Breast epithelium (tissue), 4 donors: ENCODE data around the gene ATP1B1. TPM values are rescaled to one million over a fixed set of nuclear protein-coding genes. Genes with fewer than 3 reads are reported as not detected.

Experiments
- DNase-seq, 2 donors: peaks; one replicate each; pipeline ENCODE4 v3.0.0-alpha.2; 2019; ENCODE audit warnings: low spot score in 2 of 2
- H3K27ac ChIP-seq, 2 donors: fragments of 200-600 bp; sonication (generic) in 1 of 2; one replicate each; pipeline ENCODE4 v1.5.1; 2016 to 2019; ENCODE audit warnings: mild to moderate bottlenecking in 1 of 2
- H3K27me3 ChIP-seq, 2 donors: fragments of 200-600 bp; sonication (generic) in 1 of 2; one replicate each; pipeline versions ENCODE4 v1.5.1 to v1.6.0; 2017 to 2019; ENCODE audit warnings: control low read depth in 1 of 2, mild to moderate bottlenecking in 1 of 2
- H3K36me3 ChIP-seq: fragments of 200-600 bp; one replicate; pipeline ENCODE4 v1.5.1; 2019
- H3K4me1 ChIP-seq, 2 donors: fragments of 200-600 bp; sonication (generic); one replicate each; pipeline ENCODE4 v1.5.1; 2016 to 2019; ENCODE audit warnings: control low read depth in 1 of 2
- H3K4me3 ChIP-seq, 3 donors: fragments of 200-600 bp; sonication (generic); 1 replicate in 2 of 3; 2 replicates in 1 of 3; pipeline ENCODE4 v1.5.1; 2016 to 2019; ENCODE audit warnings: mild to moderate bottlenecking in 3 of 3, moderate library complexity in 2 of 3
- H3K9me3 ChIP-seq, 2 donors: fragments of 200-600 bp; sonication (generic) in 1 of 2; one replicate each; pipeline ENCODE4 v1.5.1; 2016 to 2019; ENCODE audit warnings: control low read depth in 1 of 2
- CTCF ChIP-seq, 3 donors: fragments of 450-650 bp; IDR thresholded peaks; one replicate each; pipeline ENCODE4 v1.5.1; 2016 to 2017; ENCODE audit warnings: antibody characterized with exemption in 3 of 3, mild to moderate bottlenecking in 3 of 3, moderate library complexity in 3 of 3
- POLR2A ChIP-seq: fragments of 450-650 bp; IDR thresholded peaks from one replicate; pipeline ENCODE4 v1.6.1; 2016; ENCODE audit warnings: antibody characterized with exemption, mild to moderate bottlenecking, moderate library complexity
- POLR2AphosphoS5 ChIP-seq, 3 donors: sonication (generic); formaldehyde crosslinking; IDR thresholded peaks; one replicate each; pipeline ENCODE4 v1.6.1; 2017; ENCODE audit warnings: antibody characterized with exemption in 3 of 3
- intact Hi-C: fragments of 100-400 bp; cut with DNase I; formaldehyde crosslinking; loops from one replicate; pipeline ENCODE4 v1.15.1; 2023; ENCODE audit warnings: low total_unique reads
- total RNA-seq, 3 donors: library from RNA; depleted of rRNA; stranded (reverse); fragments of >200 nt; gene quantifications; one replicate each; pipeline ENCODE4 v1.1.0, GENCODE V29; 2016

The ATP1B1 gene
- total RNA-seq, 3 donors from 2014 or later: 21.8 to 173 (median 46.9) TPM

DNA sequence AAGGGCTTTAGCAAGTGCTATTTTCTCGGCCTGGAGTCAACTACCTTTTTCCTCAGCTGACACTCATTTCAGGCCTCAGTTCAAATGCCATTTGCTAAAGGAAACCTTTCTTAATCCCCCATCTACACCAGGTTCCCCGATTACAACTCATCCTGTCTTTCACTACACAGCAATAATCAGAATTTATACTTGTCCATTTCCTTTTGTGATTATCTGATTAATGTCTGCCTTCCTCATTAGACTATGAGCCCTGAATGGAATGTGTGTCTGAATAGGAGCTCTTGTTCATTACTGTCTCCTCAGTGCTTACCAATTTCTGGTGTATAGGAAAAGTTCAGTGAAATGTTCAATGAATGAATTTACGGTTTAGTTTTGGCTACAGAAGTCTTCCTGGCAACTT lies 36.9 kb downstream of the ATP1B1 start:
- H3K27ac ChIP-seq: no peak overlapping the region
- intact Hi-C loops: no loop called here
- no peaks in the 10 kb centered on the region for H3K27me3 ChIP-seq
- DNase-seq: no peak
- no peaks in the 10 kb centered on the region for H3K4me1 ChIP-seq
- TF ChIP-seq POLR2AphosphoS5 (IDR thresholded peaks at IDR 0.05) (no peak), POLR2A (no peak), CTCF (IDR thresholded peaks at IDR 0.05) (no peak)
- H3K4me3 ChIP-seq: no peak overlapping the region
- H3K36me3 ChIP-seq: no peaks in the 10 kb centered on the region
- no peaks in the 10 kb centered on the region for H3K9me3 ChIP-seq

DNA sequence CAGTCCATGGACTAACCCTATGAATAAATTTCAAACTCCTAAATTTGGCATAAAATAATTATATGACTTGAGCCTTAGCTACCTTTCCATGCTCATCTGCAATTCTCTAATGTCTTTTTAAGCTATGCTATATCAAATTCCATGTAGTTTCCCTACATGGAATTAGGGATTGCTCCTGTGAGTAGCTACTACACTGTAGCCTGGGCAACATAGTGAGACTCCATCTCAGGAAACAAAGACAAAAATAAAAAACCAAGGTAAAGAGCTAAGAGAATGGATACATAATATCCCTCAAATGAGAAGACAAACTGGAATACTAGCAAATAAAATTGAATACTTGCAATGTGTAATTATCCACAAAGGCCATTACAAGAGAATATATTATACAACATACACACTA lies 37.5 kb downstream of the ATP1B1 start:
- H3K27me3 ChIP-seq: no peaks in the 10 kb centered on the region
- H3K36me3 ChIP-seq: no peaks in the 10 kb centered on the region
- TF ChIP-seq CTCF (IDR thresholded peaks at IDR 0.05): no peak
- TF ChIP-seq POLR2AphosphoS5 (IDR thresholded peaks at IDR 0.05): no peak
- intact Hi-C loops: no loop called here
- H3K9me3 ChIP-seq: no peaks in the 10 kb centered on the region
- no peaks in the 10 kb centered on the region for H3K4me1 ChIP-seq
- H3K27ac ChIP-seq: no peak overlapping the region
- H3K4me3 ChIP-seq: no peak overlapping the region
- no peak for DNase-seq

DNA sequence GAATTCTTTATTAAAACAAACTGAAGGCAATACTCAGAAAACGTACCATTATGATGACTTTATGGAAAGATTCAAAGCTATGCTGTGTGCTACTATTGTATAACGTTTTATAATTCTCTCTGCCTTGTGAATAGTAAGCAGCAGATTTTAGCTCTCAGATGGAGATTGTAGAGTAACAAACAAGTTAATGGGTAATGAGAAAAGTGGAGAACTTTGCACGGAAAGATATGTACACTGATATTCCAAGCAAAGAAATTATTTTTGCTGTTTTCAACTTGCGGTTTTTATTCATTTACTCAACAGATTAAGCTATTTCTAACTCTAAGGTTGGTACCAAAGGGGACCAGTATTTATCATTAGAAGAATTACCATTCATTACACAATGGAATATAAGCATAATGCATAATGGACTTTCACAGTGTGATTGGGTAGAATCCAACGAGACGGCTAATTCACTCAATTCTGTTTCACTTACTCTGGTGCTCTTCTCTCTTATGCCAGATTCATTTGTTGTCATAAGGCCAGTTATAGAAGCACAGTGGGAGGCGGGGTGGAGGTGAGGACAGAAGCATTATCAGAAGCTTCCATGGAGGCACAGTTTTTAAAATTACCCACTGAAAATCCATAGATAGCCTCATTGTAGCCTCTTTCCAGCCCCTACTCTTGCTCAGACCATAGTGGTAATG lies 38.6 kb downstream of the ATP1B1 start:
- H3K27ac ChIP-seq: no peak overlapping the region
- no peak for TF ChIP-seq CTCF (IDR thresholded peaks at IDR 0.05)
- no peak for TF ChIP-seq POLR2AphosphoS5 (IDR thresholded peaks at IDR 0.05)
- TF ChIP-seq POLR2A: no peak
- no peaks in the 10 kb centered on the region for H3K27me3 ChIP-seq
- no peaks in the 10 kb centered on the region for H3K36me3 ChIP-seq
- intact Hi-C loops: no loop called here
- no peak for DNase-seq
- no peaks in the 10 kb centered on the region for H3K4me1 ChIP-seq
- H3K4me3 ChIP-seq: no peak overlapping the region
- no peaks in the 10 kb centered on the region for H3K9me3 ChIP-seq

DNA sequence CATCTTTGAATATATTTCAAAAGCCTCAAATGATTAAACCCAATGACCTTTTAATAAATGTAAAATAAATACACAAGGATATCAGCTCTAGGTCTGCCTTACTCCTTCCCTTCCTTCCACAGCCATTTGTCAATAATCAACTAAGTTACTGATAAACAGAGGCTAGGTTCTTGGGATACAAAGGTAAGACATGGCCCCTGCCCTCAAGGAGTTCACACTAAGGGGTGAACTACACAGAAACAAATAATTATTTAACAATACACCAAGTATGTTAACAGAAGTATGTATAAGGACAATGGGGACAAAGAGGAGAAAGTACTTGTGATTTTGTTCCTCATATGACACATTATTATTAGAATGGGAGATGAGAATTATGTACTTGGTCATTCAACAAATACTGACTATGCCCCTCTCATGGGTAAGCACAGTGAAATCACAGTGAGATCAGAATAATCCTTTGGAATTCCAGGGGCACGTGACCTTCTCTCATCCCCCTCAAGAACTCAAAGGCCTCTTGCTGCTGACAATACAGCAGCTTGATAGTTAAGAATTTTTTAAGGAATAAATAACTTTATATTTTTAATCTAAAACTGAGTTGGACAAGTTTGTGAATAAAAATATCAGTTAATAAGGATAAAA lies 40.2 kb downstream of the ATP1B1 start:
- intact Hi-C loops: no loop called here
- H3K27me3 ChIP-seq: no peaks in the 10 kb centered on the region
- no peak overlapping the region for H3K4me3 ChIP-seq
- no peak for DNase-seq
- H3K27ac ChIP-seq: no peak overlapping the region
- H3K36me3 ChIP-seq: no peaks in the 10 kb centered on the region
- TF ChIP-seq CTCF (IDR thresholded peaks at IDR 0.05) (no peak), POLR2AphosphoS5 (IDR thresholded peaks at IDR 0.05) (no peak), POLR2A (no peak)
- no peaks in the 10 kb centered on the region for H3K9me3 ChIP-seq
- no peaks in the 10 kb centered on the region for H3K4me1 ChIP-seq

- intact Hi-C loops: no loop called here
- Histone ChIP-seq H3K4me1 (no peaks in the 10 kb centered on the region), H3K9me3 (no peaks in the 10 kb centered on the region), H3K27ac (no peak overlapping the region), H3K27me3 (no peaks in the 10 kb centered on the region), H3K36me3 (no peaks in the 10 kb centered on the region), H3K4me3 (no peak overlapping the region)
- TF ChIP-seq POLR2AphosphoS5 (IDR thresholded peaks at IDR 0.05) (no peak), CTCF (IDR thresholded peaks at IDR 0.05) (no peak), POLR2A (no peak)
- no peak for DNase-seq
These were observed 42.2 kb downstream of the ATP1B1 start for GRCh38 chr1:169148472-169149252.
